GM23248 (cell line): Measurements from ENCODE around the gene CEP89. TPM values are rescaled to one million over a fixed set of nuclear protein-coding genes. Genes with fewer than 3 reads are reported as not detected.

Source experiments
- DNase-seq: peaks from one replicate; pipeline ENCODE4 v3.0.0-alpha.2; 2015
- H2AFZ ChIP-seq: fragments of 200-600 bp; sonication (generic); 2 replicates; pipeline ENCODE4 v1.6.1; 2016; ENCODE audit warnings: antibody characterized with exemption
- H3F3A ChIP-seq: fragments of 200-600 bp; sonication (generic); 2 replicates; pipeline ENCODE4 v1.6.1; 2016; ENCODE audit warnings: mild to moderate bottlenecking, antibody characterized with exemption, mixed run types; ENCODE audit not compliant: insufficient read depth
- H3K27ac ChIP-seq: fragments of 200-600 bp; sonication (generic); 2 replicates; pipeline ENCODE4 v1.5.1; 2016; ENCODE audit warnings: mild to moderate bottlenecking
- H3K27me3 ChIP-seq: fragments of 200-600 bp; sonication (generic); replicated peaks from 2 replicates; pipeline ENCODE4 v1.6.1; 2016; ENCODE audit warnings: mild to moderate bottlenecking; ENCODE audit not compliant: insufficient read depth
- H3K36me3 ChIP-seq: fragments of 200-600 bp; sonication (generic); 2 replicates; pipeline ENCODE4 v1.6.1; 2016; ENCODE audit warnings: low read depth, mild to moderate bottlenecking
- H3K4me1 ChIP-seq: fragments of 200-600 bp; sonication (generic); 2 replicates; pipeline ENCODE4 v1.6.1; 2016; ENCODE audit warnings: mild to moderate bottlenecking; ENCODE audit not compliant: insufficient read depth
- H3K4me2 ChIP-seq: fragments of 200-600 bp; sonication (generic); one replicate; pipeline ENCODE4 v1.6.1; 2016; ENCODE audit warnings: mild to moderate bottlenecking; ENCODE audit not compliant: unreplicated experiment
- H3K4me3 ChIP-seq: fragments of 200-600 bp; sonication (generic); 2 replicates; pipeline ENCODE4 v1.5.1; 2016; ENCODE audit warnings: mild to moderate bottlenecking
- H3K79me2 ChIP-seq: fragments of 200-600 bp; sonication (generic); 2 replicates; pipeline ENCODE4 v1.6.1; 2016; ENCODE audit warnings: mild to moderate bottlenecking; ENCODE audit not compliant: insufficient read depth
- H3K9ac ChIP-seq: fragments of 200-600 bp; sonication (generic); 2 replicates; pipeline ENCODE4 v1.6.1; 2016; ENCODE audit warnings: mild to moderate bottlenecking
- H3K9me2 ChIP-seq: fragments of 200-600 bp; sonication (generic); 2 replicates; pipeline ENCODE4 v1.6.1; 2016; ENCODE audit warnings: mixed run types, mild to moderate bottlenecking, moderate library complexity; ENCODE audit not compliant: insufficient read depth
- H3K9me3 ChIP-seq: fragments of 200-600 bp; sonication (generic); one replicate; pipeline ENCODE4 v1.6.1; 2017; ENCODE audit warnings: low read depth
- H4K20me1 ChIP-seq: fragments of 200-600 bp; sonication (generic); 2 replicates; pipeline ENCODE4 v1.6.0; 2016; ENCODE audit not compliant: insufficient read depth
- EZH2 ChIP-seq: fragments of 200-600 bp; sonication (generic); IDR thresholded peaks from 2 replicates; pipeline ENCODE4 v1.6.1; 2018; ENCODE audit warnings: antibody characterized with exemption, mild to moderate bottlenecking; ENCODE audit not compliant: insufficient read depth, poor library complexity, severe bottlenecking
- EZH2phosphoT487 ChIP-seq: fragments of 200-600 bp; sonication (generic); IDR thresholded peaks from 2 replicates; pipeline ENCODE4 v1.6.1; 2018; ENCODE audit warnings: antibody characterized with exemption, moderate library complexity, mild to moderate bottlenecking, low read depth; ENCODE audit not compliant: insufficient read depth
- WGBS, 2 experiments: methylation state at CpG; one replicate each; pipeline ENCODE4 v1.1.6; 2015 to 2017; ENCODE audit warnings: low lambda C conversion rate in 2 of 2, low coverage in 1 of 2; ENCODE audit errors: missing lambda C conversion rate in 2 of 2; 5-methylcytosine and 5-hydroxymethylcytosine counted together
- in situ Hi-C: fragments of 300-500 bp; cut with MboI; formaldehyde crosslinking; loops from 2 replicates; pipeline ENCODE4 v1.15.0; 2020
- polyA plus RNA-seq: library from polyadenylated mRNA; unstranded; fragments of >200 nt; fragmentation: Nextera tagmentation; extraction: Ambion mirVana; gene quantifications from 2 replicates; pipeline ENCODE4 v1.2.1, GENCODE V29; 2016
- total RNA-seq: library from RNA; depleted of rRNA; stranded (reverse); fragments of >200 nt; shearing (Covaris generic); gene quantifications from 2 replicates; pipeline ENCODE4 v1.2.3, GENCODE V29; 2014

Gene CEP89
- total and polyA plus RNA-seq, 2 experiments from 2014 or later = 17.1 to 30.1 TPM

DNA sequence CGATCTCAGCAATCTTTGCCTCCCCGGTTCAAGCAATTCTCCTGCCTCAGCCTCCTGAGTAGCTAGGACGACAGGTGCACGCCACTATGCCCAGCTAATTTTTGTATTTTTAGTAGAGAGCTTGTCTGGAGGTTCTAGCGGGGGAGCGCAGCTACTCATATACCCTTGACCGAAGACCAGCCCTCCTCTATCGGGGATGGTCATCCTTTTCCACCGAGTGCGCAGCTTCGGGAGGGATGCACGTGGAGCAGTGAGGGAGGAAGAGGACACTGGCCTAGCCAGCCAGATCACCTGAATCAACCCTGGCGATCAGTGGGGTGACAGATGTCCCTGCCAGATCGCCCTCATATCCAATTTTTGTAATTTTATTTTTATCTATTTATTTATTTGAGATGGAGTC is 109.0 kb downstream of the CEP89 start:
- H3K79me2 ChIP-seq = no peaks in the 10 kb centered on the region
- H4K20me1 ChIP-seq = no peaks in the 10 kb centered on the region
- no peaks in the 10 kb centered on the region for H3K9me3 ChIP-seq
- H3K4me3 ChIP-seq = no peak overlapping the region
- H3K27ac ChIP-seq = no peak overlapping the region
- H3K36me3 ChIP-seq = no peaks in the 10 kb centered on the region
- no peaks in the 10 kb centered on the region for H3K27me3 ChIP-seq
- 78 to 80% methylated on average over 14 of the region's 14 CpGs for WGBS, 2 experiments
- DNase-seq = no peak
- no peak for TF ChIP-seq EZH2
- TF ChIP-seq EZH2phosphoT487 = no peak
- no peaks in the 10 kb centered on the region for H3K9me2 ChIP-seq
- H3K4me2 ChIP-seq = no peak overlapping the region
- H3F3A ChIP-seq = no peaks in the 10 kb centered on the region
- in situ Hi-C loops = no loop called here
- H3K9ac ChIP-seq = no peak overlapping the region
- H2AFZ ChIP-seq = no peak overlapping the region
- H3K4me1 ChIP-seq = no peaks in the 10 kb centered on the region

GRCh38 chr19:32862173-32862572 is 109.6 kb downstream of the CEP89 start:
- no peak overlapping the region for H3K9ac ChIP-seq
- WGBS, 2 experiments = 68 to 69% methylated on average over 19 of the region's 19 CpGs
- in situ Hi-C loops = no loop called here

DNA sequence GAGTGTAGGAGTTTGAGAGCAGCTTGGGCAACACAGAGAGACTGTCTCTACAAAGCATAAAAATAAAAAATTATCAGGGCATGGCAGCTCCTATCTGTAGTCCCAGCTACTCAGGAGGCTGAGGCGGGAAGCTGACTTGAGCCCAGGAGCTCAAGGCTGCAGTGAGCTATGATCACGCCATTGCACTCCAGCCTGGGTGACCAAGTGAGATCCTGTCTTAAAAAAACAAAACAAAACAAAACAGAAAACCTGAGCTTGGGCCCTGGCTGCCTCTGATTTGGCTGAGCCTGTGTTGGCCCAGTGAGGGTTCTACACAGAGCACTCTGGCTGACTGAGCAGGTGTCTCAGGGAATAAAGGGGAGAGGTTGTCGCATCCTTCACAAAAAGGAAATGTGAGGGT is 110.2 kb downstream of the CEP89 start:
- H4K20me1 ChIP-seq = no peaks in the 10 kb centered on the region
- TF ChIP-seq EZH2 (no peak), EZH2phosphoT487 (no peak)
- H3K4me1 ChIP-seq = no peaks in the 10 kb centered on the region
- no peak overlapping the region for H3K4me3 ChIP-seq
- no peak for DNase-seq
- H3K36me3 ChIP-seq = no peaks in the 10 kb centered on the region
- no peaks in the 10 kb centered on the region for H3F3A ChIP-seq
- H3K27me3 ChIP-seq = no peaks in the 10 kb centered on the region
- no peaks in the 10 kb centered on the region for H3K9me3 ChIP-seq
- 80 to 83% methylated on average over 3 of the region's 3 CpGs for WGBS, 2 experiments
- H3K4me2 ChIP-seq = no peak overlapping the region
- H3K27ac ChIP-seq = no peak overlapping the region
- in situ Hi-C loops = no loop called here
- H3K79me2 ChIP-seq = no peaks in the 10 kb centered on the region
- H3K9ac ChIP-seq = no peak overlapping the region
- no peaks in the 10 kb centered on the region for H3K9me2 ChIP-seq
- H2AFZ ChIP-seq = no peak overlapping the region

More at GRCh38 chr19:32862173-32862572, 109.6 kb downstream of the CEP89 start:
- no peaks in the 10 kb centered on the region for H3K36me3 ChIP-seq
- TF ChIP-seq EZH2phosphoT487 (no peak), EZH2 (no peak)
- H3F3A ChIP-seq = no peaks in the 10 kb centered on the region
- H3K4me2 ChIP-seq = no peak overlapping the region
- no peak overlapping the region for H2AFZ ChIP-seq
- DNase-seq = no peak
- no peaks in the 10 kb centered on the region for H3K9me3 ChIP-seq
- no peak overlapping the region for H3K4me3 ChIP-seq
- H3K27ac ChIP-seq = no peak overlapping the region
- no peaks in the 10 kb centered on the region for H3K79me2 ChIP-seq
- H3K4me1 ChIP-seq = no peaks in the 10 kb centered on the region
- H3K27me3 ChIP-seq = no peaks in the 10 kb centered on the region
- H4K20me1 ChIP-seq = no peaks in the 10 kb centered on the region
- H3K9me2 ChIP-seq = no peaks in the 10 kb centered on the region

GRCh38 chr19:32859591-32859990 is 112.2 kb downstream of the CEP89 start:
- Histone ChIP-seq H2AFZ (no peak overlapping the region), H3F3A (no peaks in the 10 kb centered on the region), H3K9ac (no peak overlapping the region), H3K27me3 (no peaks in the 10 kb centered on the region), H3K4me2 (no peak overlapping the region), H4K20me1 (no peaks in the 10 kb centered on the region), H3K79me2 (no peaks in the 10 kb centered on the region), H3K9me2 (no peaks in the 10 kb centered on the region), H3K9me3 (no peaks in the 10 kb centered on the region), H3K36me3 (no peaks in the 10 kb centered on the region), H3K27ac (no peak overlapping the region), H3K4me3 (no peak overlapping the region), H3K4me1 (no peaks in the 10 kb centered on the region)
- in situ Hi-C loops = no loop called here
- no peak for DNase-seq
- TF ChIP-seq EZH2phosphoT487 (no peak), EZH2 (no peak)
- WGBS, 2 experiments = 80 to 81% methylated on average over 18 to 19 of the region's 19 CpGs

GRCh38 chr19:32858559-32858958 is 113.2 kb downstream of the CEP89 start:
- in situ Hi-C loops = no loop called here
- DNase-seq = no peak
- no peaks in the 10 kb centered on the region for H3F3A ChIP-seq
- H3K27ac ChIP-seq = no peak overlapping the region
- no peaks in the 10 kb centered on the region for H4K20me1 ChIP-seq
- no peaks in the 10 kb centered on the region for H3K9me2 ChIP-seq
- H3K4me3 ChIP-seq = no peak overlapping the region
- WGBS, 2 experiments = 81 to 83% methylated on average over 10 of the region's 10 CpGs
- no peak overlapping the region for H2AFZ ChIP-seq
- H3K79me2 ChIP-seq = no peaks in the 10 kb centered on the region
- H3K4me2 ChIP-seq = no peak overlapping the region
- no peak for TF ChIP-seq EZH2phosphoT487
- TF ChIP-seq EZH2 = no peak
- H3K4me1 ChIP-seq = no peaks in the 10 kb centered on the region
- no peaks in the 10 kb centered on the region for H3K36me3 ChIP-seq
- H3K9ac ChIP-seq = no peak overlapping the region
- no peaks in the 10 kb centered on the region for H3K9me3 ChIP-seq
- H3K27me3 ChIP-seq = no peaks in the 10 kb centered on the region
